Gastroesophageal sphincter (tissue), 3 donors: Measurements from ENCODE around the gene TTC9.

Experiments used
- CTCF ChIP-seq, 4 experiments: fragments of 200-600 bp in 2 of 4; fragments of 450-650 bp in 2 of 4; sonication (generic) in 1 of 4; IDR thresholded peaks; one replicate each; pipeline ENCODE4 v1.5.1; 2017 to 2019; ENCODE audit warnings: antibody characterized with exemption in 4 of 4, mild to moderate bottlenecking in 2 of 4, moderate library complexity in 2 of 4
- EP300 ChIP-seq: sonication (generic); formaldehyde crosslinking; IDR thresholded peaks from one replicate; pipeline ENCODE4 v1.6.1; 2017; ENCODE audit warnings: antibody characterized with exemption, mild to moderate bottlenecking
- POLR2A ChIP-seq, 2 donors: fragments of 450-650 bp; IDR thresholded peaks; one replicate each; pipeline ENCODE4 v1.6.1; 2017; ENCODE audit warnings: antibody characterized with exemption in 2 of 2, mild to moderate bottlenecking in 2 of 2, moderate library complexity in 1 of 2
- POLR2AphosphoS5 ChIP-seq: sonication (generic); formaldehyde crosslinking; IDR thresholded peaks from one replicate; pipeline ENCODE4 v1.6.1; 2017; ENCODE audit warnings: antibody characterized with exemption

- TF ChIP-seq CTCF (IDR thresholded peaks at IDR 0.05): no peak
- TF ChIP-seq POLR2A (IDR thresholded peaks at IDR 0.05): no peak
- TF ChIP-seq POLR2AphosphoS5: no peak
- TF ChIP-seq EP300: no peak
These were observed 8.1 kb downstream of the TTC9 start for GRCh38 chr14:70649803-70650202.
